Heart left ventricle (tissue), 13 donors: Measurements from ENCODE around the gene LRRC1.

Experiments
- POLR2A ChIP-seq, 2 donors: fragments of 450-650 bp; IDR thresholded peaks; one replicate each; pipeline ENCODE4 v1.6.1; 2017; ENCODE audit warnings: antibody characterized with exemption in 2 of 2, mild to moderate bottlenecking in 2 of 2, moderate library complexity in 2 of 2
- TF ChIP-seq, protein P1 (sequence below), 12 donors: fragments of 200-600 bp; sonication (generic) in 4 of 12; IDR thresholded peaks; one replicate each; pipeline versions ENCODE4 v1.5.0 to v1.8.0; 2018 to 2022; ENCODE audit warnings: antibody characterized with exemption in 12 of 12, mild to moderate bottlenecking in 5 of 12
- donor health status: ischemic (EF 13 %, LVEDD 7.1; RV severe dilation, severe dysfunction).
- donor health status: DM: no; HTN: yes; CAD: no.
- donor health status: DM: no; HTN: no; CAD: no.
- donor health status: ischemic (EF 25% LVEDD 6.9; RV normal size, moderate dysfunction).
- donor health status: ischemic (EF 25% LVEDD 5.7; RV mildly dilated, moderate dysfunction).
- donor health status: ischemic (EF 35%, LVEDD 5.7; RV mildly dilated, moderate dysfunction).
- donor health status: nonischemic (EF 11% LVEDD 7.7; RV severe dilation, severe dysfunction).
- donor health status: DM: yes; HTN: yes; CAD: no.
- donor health status: PGD.
- donor health status: ischemic (EF 29% LVEDD 5.4; RV normal size, mild dysfunction).
- donor health status: nonischemic (EF 23%, LVEDD 6.1; RV moderate dilation, normal function).

DNA sequence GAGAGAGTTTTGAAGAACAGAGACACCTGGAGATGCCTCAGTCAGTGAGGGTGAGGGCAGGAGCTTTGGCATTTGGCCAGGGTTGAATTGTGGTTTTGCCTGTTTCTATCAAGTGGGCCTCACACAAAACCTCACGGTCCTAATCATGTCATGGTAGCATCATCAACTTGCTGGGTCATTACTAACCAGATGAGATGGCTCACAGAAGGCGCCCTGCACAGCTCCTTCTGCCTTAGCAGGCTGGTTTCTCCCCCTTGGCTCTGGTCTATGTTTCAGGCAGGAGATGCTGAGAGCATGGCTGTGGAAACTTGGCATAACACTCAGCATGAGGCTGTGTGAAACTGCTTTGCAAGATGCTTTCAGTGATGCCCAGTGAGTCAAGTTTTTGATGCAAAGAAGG lies 99.3 kb downstream of the LRRC1 start:
- no peak for TF ChIP-seq POLR2A (IDR thresholded peaks at IDR 0.05)
- TF ChIP-seq, protein P1, sequence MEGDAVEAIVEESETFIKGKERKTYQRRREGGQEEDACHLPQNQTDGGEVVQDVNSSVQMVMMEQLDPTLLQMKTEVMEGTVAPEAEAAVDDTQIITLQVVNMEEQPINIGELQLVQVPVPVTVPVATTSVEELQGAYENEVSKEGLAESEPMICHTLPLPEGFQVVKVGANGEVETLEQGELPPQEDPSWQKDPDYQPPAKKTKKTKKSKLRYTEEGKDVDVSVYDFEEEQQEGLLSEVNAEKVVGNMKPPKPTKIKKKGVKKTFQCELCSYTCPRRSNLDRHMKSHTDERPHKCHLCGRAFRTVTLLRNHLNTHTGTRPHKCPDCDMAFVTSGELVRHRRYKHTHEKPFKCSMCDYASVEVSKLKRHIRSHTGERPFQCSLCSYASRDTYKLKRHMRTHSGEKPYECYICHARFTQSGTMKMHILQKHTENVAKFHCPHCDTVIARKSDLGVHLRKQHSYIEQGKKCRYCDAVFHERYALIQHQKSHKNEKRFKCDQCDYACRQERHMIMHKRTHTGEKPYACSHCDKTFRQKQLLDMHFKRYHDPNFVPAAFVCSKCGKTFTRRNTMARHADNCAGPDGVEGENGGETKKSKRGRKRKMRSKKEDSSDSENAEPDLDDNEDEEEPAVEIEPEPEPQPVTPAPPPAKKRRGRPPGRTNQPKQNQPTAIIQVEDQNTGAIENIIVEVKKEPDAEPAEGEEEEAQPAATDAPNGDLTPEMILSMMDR (IDR thresholded peaks at IDR 0.05), result no peak
